PFSK-1 (cell line): ENCODE data around the gene RAP1A.

Experiments
- POLR2AphosphoS5 ChIP-seq: IDR thresholded peaks from 2 replicates; pipeline ENCODE4 v1.6.1; 2012; ENCODE audit warnings: low read depth, mild to moderate bottlenecking, control low read depth, low read length, moderate library complexity
- REST ChIP-seq, 2 experiments: IDR thresholded peaks; 2 replicates each; pipeline versions ENCODE4 v1.6.1 to v1.8.0; 2011 to 2012; ENCODE audit warnings: low read depth in 2 of 2, low read length in 2 of 2, control low read depth in 1 of 2, inconsistent platforms in 1 of 2, mild to moderate bottlenecking in 1 of 2, moderate library complexity in 1 of 2; ENCODE audit not compliant: insufficient read depth in 1 of 2
- TAF1 ChIP-seq: IDR thresholded peaks from 2 replicates; pipeline ENCODE4 v1.6.1; 2012; ENCODE audit warnings: low read length, control low read depth, borderline replicate concordance; ENCODE audit not compliant: insufficient read depth

- TF ChIP-seq REST (IDR thresholded peaks at IDR 0.05; ENCODE audit: insufficient read depth in 1 of 2, low read depth in 2 of 2, low read length in 2 of 2), result no peak
- TF ChIP-seq POLR2AphosphoS5, result no peak
- no peak for TF ChIP-seq TAF1
These were observed 34.1 kb downstream of the RAP1A start for GRCh38 chr1:111653709-111654108.
